HG03196 (cell line): ENCODE measurements around the gene RARA.

Source experiments
- ATAC-seq: cut with Tn5 transposase; IDR thresholded peaks from one replicate; pipeline ENCODE4 v1.9.1; 2021; ENCODE audit not compliant: unreplicated experiment

The RARA gene

GRCh38 chr17:40344421-40345160, 35.6 kb downstream of the RARA start:
- ATAC-seq, result no peak

GRCh38 chr17:40345161-40345993, 36.4 kb downstream of the RARA start:
- no peak for ATAC-seq

DNA sequence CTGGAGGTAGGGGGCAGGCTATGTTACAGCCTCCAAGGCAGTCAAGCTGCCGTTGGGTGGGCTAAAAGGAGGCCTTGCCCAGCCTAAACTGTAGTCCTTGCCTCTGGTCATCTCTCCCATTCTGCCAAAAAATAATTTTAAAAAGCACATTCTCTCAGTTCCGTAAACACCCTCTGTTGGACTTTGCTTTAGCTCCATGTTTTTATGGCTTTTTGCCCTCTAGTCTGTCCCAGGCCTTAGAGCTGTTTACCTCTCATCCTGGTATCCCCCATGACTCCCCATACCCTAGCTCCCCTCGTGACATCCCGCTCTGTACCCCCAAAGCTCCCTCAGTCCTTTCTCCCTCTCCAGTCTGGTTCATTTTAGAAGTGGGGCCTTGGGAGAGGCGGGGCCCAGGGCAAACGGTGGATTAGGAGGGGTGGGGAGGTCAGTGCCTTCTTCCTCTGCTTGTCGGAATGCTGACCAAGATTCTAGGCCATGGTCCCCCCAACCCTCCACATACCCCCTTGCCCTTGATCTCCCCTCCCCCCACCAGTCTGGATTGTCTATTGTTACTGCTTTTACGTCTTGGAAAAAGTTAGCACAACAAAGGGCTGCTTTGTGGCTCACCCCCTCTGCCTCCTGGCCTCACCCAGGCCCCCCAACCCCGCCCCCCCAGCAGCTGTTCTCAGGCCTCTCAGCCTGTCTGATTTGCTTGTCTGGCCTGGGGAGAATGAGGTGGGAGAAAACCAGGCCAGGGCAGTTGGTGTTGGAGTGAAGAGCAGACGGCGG, 37.2 kb downstream of the RARA start:
- ATAC-seq, result no peak

GRCh38 chr17:40346765-40347158, 37.8 kb downstream of the RARA start:
- ATAC-seq, result no peak

GRCh38 chr17:40347319-40348135, 38.5 kb downstream of the RARA start:
- ATAC-seq, result no peak

DNA sequence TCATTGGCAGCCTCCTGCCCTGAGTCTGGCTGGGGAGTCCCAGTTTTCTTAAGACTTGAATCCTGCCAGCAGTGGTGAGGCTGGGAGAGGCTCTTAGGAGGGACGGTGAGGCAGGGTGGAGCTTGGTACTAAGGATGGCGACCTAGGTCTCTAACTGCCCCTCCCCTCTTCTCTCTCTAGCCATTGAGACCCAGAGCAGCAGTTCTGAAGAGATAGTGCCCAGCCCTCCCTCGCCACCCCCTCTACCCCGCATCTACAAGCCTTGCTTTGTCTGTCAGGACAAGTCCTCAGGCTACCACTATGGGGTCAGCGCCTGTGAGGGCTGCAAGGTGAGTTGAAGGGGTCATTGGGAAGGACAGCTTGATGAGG, 39.1 kb downstream of the RARA start:
- no peak for ATAC-seq

- no peak for ATAC-seq
These were observed 39.8 kb downstream of the RARA start for GRCh38 chr17:40348562-40349476.

DNA sequence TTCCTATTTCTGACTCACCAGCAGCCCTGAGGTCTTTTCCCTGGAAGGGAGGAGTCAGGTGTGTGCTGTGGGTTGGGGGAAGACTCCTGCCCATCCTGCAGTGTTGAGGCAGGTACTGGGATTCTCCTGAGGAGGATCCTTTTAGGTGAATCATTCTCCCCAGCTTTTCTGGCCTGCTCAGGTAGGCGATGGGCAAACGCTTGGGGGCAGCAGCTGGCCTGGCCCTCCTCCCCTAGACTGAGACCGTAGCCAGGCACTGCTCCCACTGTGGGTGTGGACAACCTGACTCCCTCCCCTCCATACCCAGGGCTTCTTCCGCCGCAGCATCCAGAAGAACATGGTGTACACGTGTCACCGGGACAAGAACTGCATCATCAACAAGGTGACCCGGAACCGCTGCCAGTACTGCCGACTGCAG, 40.5 kb downstream of the RARA start:
- ATAC-seq, result no peak

DNA sequence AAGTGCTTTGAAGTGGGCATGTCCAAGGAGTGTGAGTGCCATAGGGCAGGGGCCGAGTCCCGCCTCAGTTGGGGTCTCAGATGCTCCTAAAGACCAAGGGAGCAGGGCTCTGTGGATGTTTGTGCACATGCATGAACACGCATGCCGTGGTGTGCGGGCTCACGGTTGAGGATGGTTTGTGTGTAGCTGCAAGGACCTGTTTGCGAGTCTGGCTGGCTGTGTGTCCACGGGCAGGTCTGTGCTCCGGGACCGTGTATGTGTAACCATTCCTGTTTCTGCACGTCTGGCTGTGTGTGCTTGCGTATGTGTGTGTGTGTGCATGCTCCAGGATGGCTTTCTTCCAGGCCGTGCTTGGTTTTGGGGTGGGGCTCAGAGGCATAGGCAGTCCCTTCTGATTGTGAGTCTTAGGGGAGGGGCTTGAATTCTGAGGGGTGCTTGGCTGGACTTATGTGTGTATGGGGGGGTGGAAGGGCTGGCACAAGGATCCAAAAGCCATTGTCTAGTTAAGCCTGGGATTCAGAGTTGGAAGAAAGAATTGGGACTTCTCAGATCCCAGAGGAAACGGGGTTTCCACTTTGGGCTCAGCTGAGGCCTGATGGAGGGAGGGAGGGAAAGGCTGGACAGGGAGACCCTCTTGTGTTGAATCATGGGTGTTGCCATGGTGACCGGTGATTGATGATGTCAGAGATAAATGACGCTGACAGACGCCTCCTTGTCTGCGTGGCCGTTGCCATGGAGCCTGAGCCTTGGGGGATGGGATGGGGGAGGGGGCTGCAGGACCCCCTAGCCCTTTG, 41.1 kb downstream of the RARA start:
- ATAC-seq, result no peak

GRCh38 chr17:40350689-40351358, 41.8 kb downstream of the RARA start:
- ATAC-seq, result no peak

DNA sequence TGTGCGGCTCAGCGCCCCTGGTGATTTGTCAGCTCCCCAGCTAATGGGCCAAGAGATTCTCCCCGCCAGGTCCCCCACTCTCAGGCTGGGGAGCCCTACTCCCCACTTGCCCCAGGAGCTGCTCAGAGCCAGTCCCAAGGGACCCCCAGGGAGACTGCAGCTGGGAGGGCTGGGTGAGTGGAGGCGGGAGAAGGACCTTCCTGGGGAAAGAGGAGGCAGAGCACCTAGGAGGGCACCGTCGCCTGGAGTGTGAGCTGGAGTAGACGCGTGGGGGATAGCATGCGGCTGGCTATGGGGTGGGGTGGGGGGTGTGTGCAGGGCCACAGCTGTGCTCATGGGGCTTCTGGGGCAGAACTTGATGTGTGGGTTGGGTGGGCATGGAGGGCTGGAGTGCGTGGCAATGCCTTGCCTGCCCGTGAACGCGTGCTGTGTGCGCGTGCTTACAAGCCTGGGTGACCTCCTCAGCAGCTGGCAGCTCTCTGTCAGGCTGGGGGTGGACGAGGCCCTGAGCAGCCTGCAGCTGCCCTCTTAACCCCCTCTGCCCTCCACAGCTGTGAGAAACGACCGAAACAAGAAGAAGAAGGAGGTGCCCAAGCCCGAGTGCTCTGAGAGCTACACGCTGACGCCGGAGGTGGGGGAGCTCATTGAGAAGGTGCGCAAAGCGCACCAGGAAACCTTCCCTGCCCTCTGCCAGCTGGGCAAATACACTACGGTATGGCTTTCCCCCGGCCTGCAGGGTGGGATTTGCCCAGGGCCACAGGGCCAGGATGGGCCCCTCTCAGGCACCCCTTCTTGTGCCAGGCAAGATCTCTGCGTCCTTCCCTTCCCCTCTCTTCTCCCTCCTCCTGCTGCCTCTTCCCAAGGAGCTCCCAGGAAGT, 42.6 kb downstream of the RARA start:
- ATAC-seq, result no peak

- no peak for ATAC-seq
These were observed 43.3 kb downstream of the RARA start for GRCh38 chr17:40352237-40352778.

- no peak for ATAC-seq
These were observed 43.9 kb downstream of the RARA start for GRCh38 chr17:40352779-40353394.

DNA sequence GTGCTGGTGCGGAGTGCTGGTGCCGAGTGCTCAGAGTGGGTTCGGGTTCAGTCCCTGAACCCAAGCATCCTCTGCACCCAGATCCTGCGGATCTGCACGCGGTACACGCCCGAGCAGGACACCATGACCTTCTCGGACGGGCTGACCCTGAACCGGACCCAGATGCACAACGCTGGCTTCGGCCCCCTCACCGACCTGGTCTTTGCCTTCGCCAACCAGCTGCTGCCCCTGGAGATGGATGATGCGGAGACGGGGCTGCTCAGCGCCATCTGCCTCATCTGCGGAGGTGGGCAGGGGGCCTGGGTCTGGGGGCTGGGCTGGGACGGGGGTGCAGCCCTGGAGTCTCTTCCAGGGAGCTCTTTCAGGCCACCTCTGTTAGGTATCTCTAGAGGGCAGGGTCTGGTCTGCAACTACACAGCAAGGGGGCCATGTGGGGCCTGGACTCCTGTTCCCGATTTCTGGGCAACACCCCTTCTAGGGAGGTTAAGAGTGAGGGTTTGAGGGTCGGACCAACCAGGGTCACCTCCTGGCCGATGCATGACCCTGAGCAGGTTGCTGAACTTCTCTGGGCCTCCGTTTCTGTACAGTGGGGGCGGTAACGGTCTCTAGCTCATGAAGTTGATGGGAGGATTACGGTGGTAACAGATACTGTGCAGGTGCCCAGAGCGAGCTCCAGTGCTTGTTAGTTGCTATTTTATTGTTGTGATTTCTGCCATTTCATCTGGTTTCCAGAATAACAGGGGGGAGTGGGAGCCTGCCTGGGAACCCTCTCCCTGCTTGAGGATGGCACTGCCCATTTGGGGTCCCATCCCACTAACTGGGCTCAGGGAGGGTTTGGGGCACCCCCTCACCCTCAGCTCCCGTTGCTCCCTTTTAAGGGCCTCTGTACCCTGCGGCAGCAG, 45.5 kb downstream of the RARA start:
- ATAC-seq, result no peak

- no peak for ATAC-seq
These were observed 46.3 kb downstream of the RARA start for GRCh38 chr17:40355123-40355803.
